Measurements from ENCODE around the gene TRIL. TPM values are rescaled to one million over a fixed set of nuclear protein-coding genes. Genes with fewer than 3 reads are reported as not detected.

TRIL gene
- total RNA-seq, 1 donor from 2014 or later: 0.75 TPM

GRCh38 chr7:28986028-28986764 lies 28.1 kb upstream of the TRIL start:
- no peak overlapping the region for H3K4me3 ChIP-seq (ENCODE audit: low read depth, low read length)
- TF ChIP-seq CTCF (IDR thresholded peaks at IDR 0.05; ENCODE audit: insufficient read depth, low read length, poor library complexity, severe bottlenecking): no peak
- H3K36me3 ChIP-seq (ENCODE audit: control insufficient read depth, insufficient read depth, low read length): no peaks in the 10 kb centered on the region
- no peaks in the 10 kb centered on the region for H3K27me3 ChIP-seq (ENCODE audit: control insufficient read depth, insufficient read depth, low read length)
- no peak for DNase-seq (ENCODE audit: low read depth)

- Histone ChIP-seq H3K36me3 (ENCODE audit: control insufficient read depth, insufficient read depth, low read length) (no peaks in the 10 kb centered on the region), H3K4me3 (ENCODE audit: low read depth, low read length) (no peak overlapping the region), H3K27me3 (ENCODE audit: control insufficient read depth, insufficient read depth, low read length) (no peaks in the 10 kb centered on the region)
- peak; percentile 49 for DNase-seq (ENCODE audit: low read depth)
- TF ChIP-seq CTCF (IDR thresholded peaks at IDR 0.05; ENCODE audit: insufficient read depth, low read length, poor library complexity, severe bottlenecking): no peak
Measured at GRCh38 chr7:28984631-28985030, 26.5 kb upstream of the TRIL start.

- no peak overlapping the region for H3K4me3 ChIP-seq (ENCODE audit: low read depth, low read length)
- no peak for TF ChIP-seq CTCF (IDR thresholded peaks at IDR 0.05; ENCODE audit: insufficient read depth, low read length, poor library complexity, severe bottlenecking)
- no peaks in the 10 kb centered on the region for H3K36me3 ChIP-seq (ENCODE audit: control insufficient read depth, insufficient read depth, low read length)
- no peaks in the 10 kb centered on the region for H3K27me3 ChIP-seq (ENCODE audit: control insufficient read depth, insufficient read depth, low read length)
- no peak for DNase-seq (ENCODE audit: low read depth)
Measured at GRCh38 chr7:28984217-28984616, 26.1 kb upstream of the TRIL start.

- TF ChIP-seq CTCF (IDR thresholded peaks at IDR 0.05; ENCODE audit: insufficient read depth, low read length, poor library complexity, severe bottlenecking): no peak
- Histone ChIP-seq H3K36me3 (ENCODE audit: control insufficient read depth, insufficient read depth, low read length) (no peaks in the 10 kb centered on the region), H3K27me3 (ENCODE audit: control insufficient read depth, insufficient read depth, low read length) (no peaks in the 10 kb centered on the region), H3K4me3 (ENCODE audit: low read depth, low read length) (no peak overlapping the region)
- DNase-seq (ENCODE audit: low read depth): no peak
Measured at GRCh38 chr7:28983396-28984190, 25.5 kb upstream of the TRIL start.

- no peak for TF ChIP-seq CTCF (IDR thresholded peaks at IDR 0.05; ENCODE audit: insufficient read depth, low read length, poor library complexity, severe bottlenecking)
- no peaks in the 10 kb centered on the region for H3K36me3 ChIP-seq (ENCODE audit: control insufficient read depth, insufficient read depth, low read length)
Measured at GRCh38 chr7:28981161-28981465, 23.0 kb upstream of the TRIL start.

More at GRCh38 chr7:28981161-28981465, 23.0 kb upstream of the TRIL start:
- H3K4me3 ChIP-seq (ENCODE audit: low read depth, low read length): no peak overlapping the region
- H3K27me3 ChIP-seq (ENCODE audit: control insufficient read depth, insufficient read depth, low read length): no peaks in the 10 kb centered on the region
- no peak for DNase-seq (ENCODE audit: low read depth)

Measured in kidney epithelial cell (primary cell).